Esophagus squamous epithelium (tissue), 5 donors: ENCODE measurements around the gene TNNI2. TPM values are rescaled to one million over a fixed set of nuclear protein-coding genes. Genes with fewer than 3 reads are reported as not detected.

ENCODE experiments used
- DNase-seq: peaks from one replicate; lab custom pipeline; 2025; lab: John Stamatoyannopoulos, UW
- H3K27ac ChIP-seq, 4 donors: fragments of 200-600 bp; sonication (generic); one replicate each; pipeline ENCODE4 v1.5.1; 2016 to 2019; ENCODE audit warnings: mild to moderate bottlenecking in 1 of 4
- H3K27me3 ChIP-seq, 4 donors: fragments of 200-600 bp; sonication (generic); 1 replicate in 3 of 4; 2 replicates in 1 of 4; pipeline versions ENCODE4 v1.5.1 to v1.6.0; 2017 to 2021; ENCODE audit warnings: antibody characterized with exemption in 1 of 4
- H3K36me3 ChIP-seq, 3 donors: fragments of 200-600 bp; sonication (generic); one replicate each; pipeline ENCODE4 v1.5.1; 2016 to 2019
- H3K4me1 ChIP-seq, 3 donors: fragments of 200-600 bp; sonication (generic); one replicate each; pipeline ENCODE4 v1.5.1; 2017 to 2019
- H3K4me3 ChIP-seq, 4 donors: fragments of 200-600 bp; sonication (generic); 1 replicate in 3 of 4; 2 replicates in 1 of 4; pipeline ENCODE4 v1.5.1; 2016 to 2019; ENCODE audit warnings: mild to moderate bottlenecking in 2 of 4, moderate library complexity in 1 of 4
- H3K9me3 ChIP-seq, 3 donors: fragments of 200-600 bp; sonication (generic); one replicate each; pipeline ENCODE4 v1.5.1; 2016 to 2019
- CTCF ChIP-seq, 6 experiments: fragments of 450-650 bp in 4 of 6; fragments of 200-600 bp in 2 of 6; sonication (generic) in 2 of 6; IDR thresholded peaks; one replicate each; pipeline ENCODE4 v1.5.1; 2016 to 2019; ENCODE audit warnings: antibody characterized with exemption in 6 of 6, mild to moderate bottlenecking in 4 of 6, moderate library complexity in 4 of 6
- POLR2A ChIP-seq, 4 donors: fragments of 450-650 bp; IDR thresholded peaks; one replicate each; pipeline ENCODE4 v1.6.1; 2017; ENCODE audit warnings: antibody characterized with exemption in 4 of 4, mild to moderate bottlenecking in 4 of 4, moderate library complexity in 3 of 4
- whole genome bisulfite sequencing, 2 donors: methylation state at CpG; one replicate each; pipeline ENCODE4 v1.1.5; 2018; 5-methylcytosine and 5-hydroxymethylcytosine counted together
- intact Hi-C: fragments of 100-400 bp; cut with DNase I; formaldehyde crosslinking; loops from one replicate; pipeline ENCODE4 v1.15.0; 2022
- total RNA-seq, 4 donors: library from RNA; depleted of rRNA; stranded (reverse); fragments of >200 nt; gene quantifications; one replicate each; pipeline ENCODE4 v1.1.0, GENCODE V29; 2016
- donor health status: DM: yes; HTN: yes; CAD: no.

TNNI2 gene
- total RNA-seq, 4 donors from 2014 or later, result 14.7 to 23.8 (median 15.0) TPM; not detected in 1

- WGBS, 2 donors, result 84% methylated on average over 7 of the region's 11 CpGs; no CpG with 5 or more reads in 1 of the 2 donors
- no peaks in the 10 kb centered on the region for H3K36me3 ChIP-seq
- no peaks in the 10 kb centered on the region for H3K27me3 ChIP-seq
- intact Hi-C loops, result no loop called here
- TF ChIP-seq CTCF (IDR thresholded peaks at IDR 0.05) (no peak), POLR2A (IDR thresholded peaks at IDR 0.05) (no peak)
- no peak for DNase-seq
- no peak overlapping the region for H3K27ac ChIP-seq
- H3K4me3 ChIP-seq, result no peak overlapping the region
- no peaks in the 10 kb centered on the region for H3K9me3 ChIP-seq
- peaks cover 0 to 24% (median 7%) of the 10 kb centered on the region in 3 donors for H3K4me1 ChIP-seq
These were observed 18.3 kb downstream of the TNNI2 start for GRCh38 chr11:1857064-1857463.

GRCh38 chr11:1858154-1858553 lies 19.4 kb downstream of the TNNI2 start:
- Histone ChIP-seq H3K27me3 (no peaks in the 10 kb centered on the region), H3K9me3 (no peaks in the 10 kb centered on the region), H3K36me3 (no peaks in the 10 kb centered on the region), H3K4me1 (peaks cover 2 to 29% (median 4%) of the 10 kb centered on the region in 3 donors), H3K4me3 (no peak overlapping the region), H3K27ac (no peak overlapping the region)
- TF ChIP-seq POLR2A (IDR thresholded peaks at IDR 0.05) (no peak), CTCF (IDR thresholded peaks at IDR 0.05) (no peak)
- intact Hi-C loops, result no loop called here
- WGBS, 2 donors, result 96% methylated on average over 5 of the region's 9 CpGs; no CpG with 5 or more reads in 1 of the 2 donors
- no peak for DNase-seq

- 85 to 96% methylated on average over 4 to 7 of the region's 7 CpGs for WGBS, 2 donors
- no peak for TF ChIP-seq CTCF (IDR thresholded peaks at IDR 0.05)
- no peak for TF ChIP-seq POLR2A (IDR thresholded peaks at IDR 0.05)
- Histone ChIP-seq H3K27me3 (no peaks in the 10 kb centered on the region), H3K9me3 (no peaks in the 10 kb centered on the region), H3K4me1 (peaks cover 6 to 33% (median 8%) of the 10 kb centered on the region in 3 donors), H3K27ac (no peak overlapping the region), H3K4me3 (no peak overlapping the region), H3K36me3 (no peaks in the 10 kb centered on the region)
- no peak for DNase-seq
- intact Hi-C loops, result no loop called here
These were observed 19.8 kb downstream of the TNNI2 start for GRCh38 chr11:1858576-1858975.

- no peak overlapping the region for H3K4me3 ChIP-seq
- TF ChIP-seq POLR2A (IDR thresholded peaks at IDR 0.05) (no peak), CTCF (IDR thresholded peaks at IDR 0.05) (no peak)
- H3K36me3 ChIP-seq, result no peaks in the 10 kb centered on the region
- H3K9me3 ChIP-seq, result no peaks in the 10 kb centered on the region
- no peak overlapping the region for H3K27ac ChIP-seq
- H3K27me3 ChIP-seq, result no peaks in the 10 kb centered on the region
- peaks cover 10 to 37% (median 12%) of the 10 kb centered on the region in 3 donors for H3K4me1 ChIP-seq
- DNase-seq, result no peak
- 54% methylated on average over 2 of the region's 4 CpGs; no CpG with 5 or more reads in 1 of the 2 donors for WGBS, 2 donors
- intact Hi-C loops, result no loop called here
These were observed 20.2 kb downstream of the TNNI2 start for GRCh38 chr11:1859004-1859403.

- peaks cover 20 to 49% (median 23%) of the 10 kb centered on the region in 3 donors for H3K4me1 ChIP-seq
- no peak for DNase-seq
- intact Hi-C loops, result no loop called here
- no peak overlapping the region for H3K4me3 ChIP-seq
- WGBS, 2 donors, result 92 to 93% methylated on average over 1 of the region's 1 CpG
- H3K27me3 ChIP-seq, result no peaks in the 10 kb centered on the region
- H3K9me3 ChIP-seq, result no peaks in the 10 kb centered on the region
- no peaks in the 10 kb centered on the region for H3K36me3 ChIP-seq
- H3K27ac ChIP-seq, result no peak overlapping the region
- TF ChIP-seq CTCF (IDR thresholded peaks at IDR 0.05), result no peak
- TF ChIP-seq POLR2A (IDR thresholded peaks at IDR 0.05), result no peak
These were observed 21.3 kb downstream of the TNNI2 start for GRCh38 chr11:1860108-1860507.
